Measurements from ENCODE around the gene VWA3B. TPM values are rescaled to one million over a fixed set of nuclear protein-coding genes. Genes with fewer than 3 reads are reported as not detected.

Gene VWA3B
- total RNA-seq, 1 experiment from 2014 or later = not detected

- H3K23me2 ChIP-seq (ENCODE audit: insufficient read length, low read depth, low read length, poor library complexity, severe bottlenecking) = no peaks in the 10 kb centered on the region
- no peak overlapping the region for H2BK15ac ChIP-seq (ENCODE audit: low read depth, low read length)
- no peak overlapping the region for H2AFZ ChIP-seq (ENCODE audit: low read length)
- H3K4me1 ChIP-seq (ENCODE audit: insufficient read depth, low read length) = no peaks in the 10 kb centered on the region
- H3K4me2 ChIP-seq (ENCODE audit: insufficient read depth, insufficient read length, low read length) = no peak overlapping the region
- H3K27ac ChIP-seq (ENCODE audit: insufficient read length, low read depth, low read length) = no peak overlapping the region
- no peaks in the 10 kb centered on the region for H3K9me3 ChIP-seq (ENCODE audit: control insufficient read depth, low read depth, low read length)
- no peak overlapping the region for H2BK20ac ChIP-seq (ENCODE audit: low read depth, low read length, poor library complexity, severe bottlenecking)
- H3K23ac ChIP-seq (ENCODE audit: insufficient read length, low read depth, low read length) = no peak overlapping the region
- TF ChIP-seq CTCF (conservative IDR thresholded peaks at IDR 0.05) = no peak
- DNase-seq = no peak
- Mint-ChIP-seq H3K27ac (no peak overlapping the region), H3K36me3 (ENCODE audit: insufficient read depth in 1 of 3, low read depth in 3 of 3) (no peaks in the 10 kb centered on the region), H3K4me1 (0 out of 4 replicates have a peak, but pooled peaks cover 0 to 2% of the 10 kb centered on the region in 2 experiments), H3K27me3 (ENCODE audit: low read depth) (peaks cover 66% of the 10 kb centered on the region), H3K4me3 (no peak overlapping the region), H3K9me3 (no peaks in the 10 kb centered on the region)
- H3K79me2 ChIP-seq (ENCODE audit: insufficient read depth, low read length) = no peaks in the 10 kb centered on the region
- H3K27me3 ChIP-seq (ENCODE audit: insufficient read depth, low read length) = no peaks in the 10 kb centered on the region; the same call in 1 of the 2 replicates
- H3K9ac ChIP-seq (ENCODE audit: extremely low read depth, insufficient read length, low read length) = no peak overlapping the region
- H4K8ac ChIP-seq (replicated peaks; ENCODE audit: insufficient read length, low read depth, low read length) = no peak overlapping the region
- no peak overlapping the region for H2AK5ac ChIP-seq (ENCODE audit: insufficient read length, low read length)
- no peaks in the 10 kb centered on the region for H3K79me1 ChIP-seq (ENCODE audit: insufficient read depth, low read depth, low read length, poor library complexity, severe bottlenecking)
- H2BK5ac ChIP-seq (ENCODE audit: insufficient read length, low read length) = no peak overlapping the region
- H3K18ac ChIP-seq (ENCODE audit: insufficient read length, low read depth, low read length) = no peak overlapping the region
- H4K20me1 ChIP-seq (ENCODE audit: control insufficient read depth, insufficient read depth, insufficient read length) = no peaks in the 10 kb centered on the region
- no peak overlapping the region for H3K4ac ChIP-seq (ENCODE audit: low read depth, low read length)
- no peak overlapping the region for H4K5ac ChIP-seq (ENCODE audit: insufficient read length, low read depth, low read length)
- H2BK12ac ChIP-seq (ENCODE audit: insufficient read length, low read depth, low read length) = no peak overlapping the region
- no peak overlapping the region for H3K56ac ChIP-seq (ENCODE audit: insufficient read length, low read depth, low read length)
- WGBS (ENCODE audit: extremely low coverage, insufficient read length, low lambda C conversion rate) = no CpG with 5 or more reads among the region's 3 CpGs
- H3K14ac ChIP-seq (ENCODE audit: insufficient read depth, low read length) = no peak overlapping the region
- no peak overlapping the region for H4K91ac ChIP-seq (ENCODE audit: insufficient read length, low read depth, low read length)
- H3T11ph ChIP-seq (ENCODE audit: low read length) = no peak overlapping the region
- H2BK120ac ChIP-seq (ENCODE audit: low read depth, low read length, poor library complexity, severe bottlenecking) = no peak overlapping the region
These were observed 35.6 kb downstream of the VWA3B start for GRCh38 chr2:98122524-98122923.
